A673 (cell line): ENCODE measurements around the gene BCAS1.

ENCODE experiments used
- CTCF ChIP-seq: fragments of 300-800, 200-600 bp; sonication (generic); conservative IDR thresholded peaks from 2 replicates; pipeline ENCODE4 v1.5.1; 2017; ENCODE audit warnings: low read depth, mild to moderate bottlenecking, antibody characterized with exemption, low read length, moderate library complexity, mixed read lengths
- EZH2 ChIP-seq: fragments of 200-600 bp; sonication (generic); IDR thresholded peaks from 2 replicates; pipeline ENCODE4 v1.6.1; 2017; ENCODE audit warnings: borderline replicate concordance, low read depth, mild to moderate bottlenecking, mixed read lengths, antibody characterized with exemption, low read length; ENCODE audit not compliant: poor library complexity, severe bottlenecking

GRCh38 chr20:53894707-53895384 lies 175.5 kb downstream of the BCAS1 start:
- TF ChIP-seq CTCF (no peak), EZH2 (no peak)
